Endothelial cell of umbilical vein (primary cell): ENCODE measurements around the gene OCEL1. TPM values are rescaled to one million over a fixed set of nuclear protein-coding genes. Genes with fewer than 3 reads are reported as not detected.

Source experiments
- BruUV-seq: library from RNA; stranded (reverse); fragments of 400-500 nt; replicated peaks from 2 replicates; lab custom pipeline; 2021; lab: Mats Ljungman, UMichigan
- CTCF ChIA-PET: fragments of 300-600, 350-600 bp; sonication (Branson Sonifier 250); formaldehyde crosslinking; loops from one replicate; lab custom pipeline; 2021; ENCODE audit warnings: antibody characterized with exemption, inconsistent platforms; lab: Charles Lee
- POLR2A ChIA-PET: fragments of 300-600, 350-600 bp; sonication (Branson Sonifier 250); formaldehyde crosslinking; loops from one replicate; lab custom pipeline; 2021; ENCODE audit warnings: antibody characterized with exemption, inconsistent platforms; lab: Charles Lee
- DNase-seq: peaks from one replicate; pipeline ENCODE4 v3.0.0-alpha.2; 2011; ENCODE audit warnings: low read depth, low spot score
- FAIRE-seq: peaks from 2 replicates; lab custom pipeline; 2011; peaks lifted over from hg19 to GRCh38; lab: Jason Lieb, UNC
- H2AFZ ChIP-seq: 2 replicates; pipeline ENCODE4 v1.6.0; 2012; ENCODE audit warnings: low read depth, low read length, control low read depth, inconsistent platforms
- H3K27ac ChIP-seq: 2 replicates; pipeline ENCODE4 v1.5.1; 2011; ENCODE audit warnings: low read depth, mild to moderate bottlenecking, control low read depth, low read length, moderate library complexity; ENCODE audit not compliant: insufficient read depth
- H3K27me3 ChIP-seq, 2 experiments: 2 replicates each; pipeline versions ENCODE4 v1.6.0 to v1.6.1; 2011; ENCODE audit warnings: low read length in 2 of 2, mixed read lengths in 1 of 2; ENCODE audit not compliant: control insufficient read depth in 2 of 2, insufficient read depth in 2 of 2
- H3K36me3 ChIP-seq, 2 experiments: 2 replicates in 1 of 2; 3 replicates in 1 of 2; pipeline ENCODE4 v1.5.1; 2011; ENCODE audit warnings: low read length in 2 of 2, mild to moderate bottlenecking in 1 of 2, moderate library complexity in 1 of 2; ENCODE audit not compliant: control insufficient read depth in 2 of 2, insufficient read depth in 2 of 2; ENCODE audit errors: extremely low read depth in 1 of 2
- H3K4me1 ChIP-seq: 3 replicates; pipeline ENCODE4 v1.5.1; 2011; ENCODE audit warnings: mild to moderate bottlenecking, low read length; ENCODE audit not compliant: control insufficient read depth, insufficient read depth; ENCODE audit errors: extremely low read depth
- H3K4me2 ChIP-seq: 2 replicates; pipeline ENCODE4 v1.6.1; 2011; ENCODE audit warnings: low read length, control low read depth, mixed read lengths; ENCODE audit not compliant: insufficient read depth
- H3K4me3 ChIP-seq, 3 experiments: fragments of 200-600 bp in 1 of 3; sonication (generic), shearing (Covaris generic) in 1 of 3; replicated peaks in 1 of 3; 2 replicates each; pipeline ENCODE4 v1.5.1; 2011 to 2016; ENCODE audit warnings: control low read depth in 3 of 3, low read length in 3 of 3, mild to moderate bottlenecking in 2 of 3, inconsistent platforms in 1 of 3, low read depth in 1 of 3, moderate library complexity in 1 of 3; ENCODE audit not compliant: insufficient read depth in 1 of 3
- H3K79me2 ChIP-seq: 2 replicates; pipeline ENCODE4 v1.6.0; 2012; ENCODE audit warnings: low read length, inconsistent platforms; ENCODE audit not compliant: control insufficient read depth, insufficient read depth
- H3K9ac ChIP-seq: replicated peaks from 2 replicates; pipeline ENCODE3; 2011; ENCODE audit warnings: low read length, control low read depth; ENCODE audit not compliant: insufficient read depth; ENCODE audit errors: extremely low read depth
- H3K9me1 ChIP-seq: replicated peaks from 3 replicates; pipeline ENCODE4 v1.6.0; 2011; ENCODE audit warnings: mild to moderate bottlenecking, low read length; ENCODE audit not compliant: control insufficient read depth, insufficient read depth; ENCODE audit errors: extremely low read depth
- H3K9me3 ChIP-seq: replicated peaks from 2 replicates; pipeline ENCODE4 v1.5.1; 2012; ENCODE audit warnings: low read length, inconsistent platforms; ENCODE audit not compliant: control insufficient read depth, insufficient read depth
- H4K20me1 ChIP-seq: replicated peaks from 2 replicates; pipeline ENCODE3; 2011; ENCODE audit warnings: mild to moderate bottlenecking, low read length; ENCODE audit not compliant: control insufficient read depth, insufficient read depth; ENCODE audit errors: extremely low read depth
- FOS ChIP-seq: IDR thresholded peaks from 2 replicates; pipeline ENCODE4 v1.6.1; 2011; ENCODE audit warnings: mild to moderate bottlenecking, low read length, moderate library complexity, borderline replicate concordance; ENCODE audit not compliant: insufficient read depth
- JUN ChIP-seq: IDR thresholded peaks from 2 replicates; pipeline ENCODE4 v1.6.1; 2011; ENCODE audit warnings: borderline replicate concordance, low read depth; ENCODE audit not compliant: insufficient read length, insufficient read depth
- POLR2A ChIP-seq: IDR thresholded peaks from 2 replicates; pipeline ENCODE4 v1.6.1; 2012; ENCODE audit warnings: low read depth, mild to moderate bottlenecking, control low read depth, low read length
- POLR2AphosphoS5 ChIP-seq: IDR thresholded peaks from 2 replicates; pipeline ENCODE4 v1.6.1; 2012; ENCODE audit warnings: low read depth, mild to moderate bottlenecking, control low read depth, low read length, moderate library complexity; ENCODE audit not compliant: insufficient read depth
- dilution Hi-C: fragments of 300-500 bp; cut with MboI; formaldehyde crosslinking; loops from one replicate; pipeline ENCODE4 v1.15.0; 2019; ENCODE audit warnings: low sequenced_read_pairs; ENCODE audit not compliant: extremely low pct_ligation_motif_present
- intact Hi-C: fragments of 100-400 bp; cut with micrococcal nuclease; formaldehyde crosslinking; loops from one replicate; pipeline ENCODE4 v1.10.0; 2022
- polyA plus RNA-seq, 4 experiments: library from polyadenylated mRNA; depleted of rRNA in 3 of 4; stranded (reverse) in 3 of 4; unstranded in 1 of 4; fragments of >200 nt; gene quantifications; 2 replicates each; pipeline versions ENCODE4 v1.2.1 to v1.2.3, GENCODE V29; 2011 to 2012; ENCODE audit warnings: missing spikeins in 1 of 4
- total RNA-seq: library from RNA; stranded (reverse); gene quantifications from 2 replicates; pipeline ENCODE4 v1.2.3, GENCODE V29; 2021
- TF ChIP-seq, protein P1 (sequence below): IDR thresholded peaks from 2 replicates; pipeline ENCODE4 v1.6.1; 2011; ENCODE audit not compliant: insufficient read depth, insufficient read length
- TF ChIP-seq, protein P2 (sequence below), 2 donors: IDR thresholded peaks; 1 replicate in 1 of 2; 2 replicates in 1 of 2; pipeline ENCODE4 v1.5.1; 2011; ENCODE audit warnings: low read length in 2 of 2, mild to moderate bottlenecking in 2 of 2, moderate library complexity in 2 of 2, control low read depth in 1 of 2, inconsistent platforms in 1 of 2, low read depth in 1 of 2; ENCODE audit not compliant: insufficient read depth in 1 of 2; ENCODE audit errors: extremely low read depth in 1 of 2

OCEL1 gene
- total and polyA plus RNA-seq, 2 donors (not counting 3 experiments of a cell fraction or from before 2014, with no cell fraction given) = 7.4 to 13.0 TPM

DNA sequence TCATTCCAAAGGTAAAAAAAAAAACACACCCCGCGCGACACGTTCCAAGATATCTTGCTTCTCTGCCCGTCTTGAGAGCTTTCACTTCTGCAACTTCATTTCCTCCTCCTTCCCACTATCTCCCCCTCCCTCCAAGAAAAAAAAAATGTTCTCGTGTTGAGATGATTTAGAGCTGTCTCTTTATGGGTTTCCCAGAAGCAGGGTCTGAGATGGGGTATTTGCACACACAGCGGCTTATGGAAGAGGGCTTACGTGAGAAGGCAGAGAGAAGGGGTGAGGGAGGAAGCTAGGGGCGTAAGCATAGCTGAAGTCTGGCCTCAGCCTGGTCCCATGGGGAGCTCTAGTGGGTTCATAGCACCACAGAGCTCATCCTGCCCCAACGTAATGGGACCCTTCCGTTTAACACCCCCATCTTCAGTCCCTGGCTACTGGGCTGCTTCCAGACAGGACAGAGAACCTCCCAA is 42.1 kb upstream of the OCEL1 start:
- H3K4me3 ChIP-seq = no peak overlapping the region
- H4K20me1 ChIP-seq = no peaks in the 10 kb centered on the region
- no peaks in the 10 kb centered on the region for H3K27me3 ChIP-seq
- no peak overlapping the region for H3K27ac ChIP-seq
- FAIRE-seq (no peak), DNase-seq (no peak)
- no peak overlapping the region for H3K9ac ChIP-seq
- ChIA-PET CTCF (no interaction called here), POLR2A (no interaction called here)
- no peak overlapping the region for H2AFZ ChIP-seq
- intact Hi-C loops (no loop called here), dilution Hi-C loops (no loop called here)
- H3K4me1 ChIP-seq = no peaks in the 10 kb centered on the region
- H3K4me2 ChIP-seq = no peak overlapping the region
- H3K9me3 ChIP-seq = no peaks in the 10 kb centered on the region
- no TSS peak for BruUV-seq
- H3K79me2 ChIP-seq = no peaks in the 10 kb centered on the region
- H3K9me1 ChIP-seq = no peaks in the 10 kb centered on the region
- peaks cover 10 to 43% of the 10 kb centered on the region in 2 experiments for H3K36me3 ChIP-seq
- TF ChIP-seq, protein P1, sequence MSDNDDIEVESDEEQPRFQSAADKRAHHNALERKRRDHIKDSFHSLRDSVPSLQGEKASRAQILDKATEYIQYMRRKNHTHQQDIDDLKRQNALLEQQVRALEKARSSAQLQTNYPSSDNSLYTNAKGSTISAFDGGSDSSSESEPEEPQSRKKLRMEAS = no peak
- TF ChIP-seq POLR2A (no peak), JUN (no peak), POLR2AphosphoS5 (no peak), FOS (no peak)
- TF ChIP-seq, protein P2, sequence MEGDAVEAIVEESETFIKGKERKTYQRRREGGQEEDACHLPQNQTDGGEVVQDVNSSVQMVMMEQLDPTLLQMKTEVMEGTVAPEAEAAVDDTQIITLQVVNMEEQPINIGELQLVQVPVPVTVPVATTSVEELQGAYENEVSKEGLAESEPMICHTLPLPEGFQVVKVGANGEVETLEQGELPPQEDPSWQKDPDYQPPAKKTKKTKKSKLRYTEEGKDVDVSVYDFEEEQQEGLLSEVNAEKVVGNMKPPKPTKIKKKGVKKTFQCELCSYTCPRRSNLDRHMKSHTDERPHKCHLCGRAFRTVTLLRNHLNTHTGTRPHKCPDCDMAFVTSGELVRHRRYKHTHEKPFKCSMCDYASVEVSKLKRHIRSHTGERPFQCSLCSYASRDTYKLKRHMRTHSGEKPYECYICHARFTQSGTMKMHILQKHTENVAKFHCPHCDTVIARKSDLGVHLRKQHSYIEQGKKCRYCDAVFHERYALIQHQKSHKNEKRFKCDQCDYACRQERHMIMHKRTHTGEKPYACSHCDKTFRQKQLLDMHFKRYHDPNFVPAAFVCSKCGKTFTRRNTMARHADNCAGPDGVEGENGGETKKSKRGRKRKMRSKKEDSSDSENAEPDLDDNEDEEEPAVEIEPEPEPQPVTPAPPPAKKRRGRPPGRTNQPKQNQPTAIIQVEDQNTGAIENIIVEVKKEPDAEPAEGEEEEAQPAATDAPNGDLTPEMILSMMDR (IDR thresholded peaks at IDR 0.05; ENCODE audit: extremely low read depth in 1 of 2, insufficient read depth in 1 of 2, low read depth in 1 of 2, low read length in 2 of 2) = no peak
